ENCODE data around the gene RNF144A.

GRCh38 chr2:7014174-7014640, 97.0 kb downstream of the RNF144A start:
- no peak for TF ChIP-seq POLR2A (IDR thresholded peaks at IDR 0.05; ENCODE audit: extremely low read depth, insufficient read length)
- peak; percentile 64 for TF ChIP-seq CTCF (IDR thresholded peaks at IDR 0.05; ENCODE audit: low read depth, low read length)

Data from NB4 (cell line).